Mesothelial cell of epicardium (in vitro differentiated cells): ENCODE measurements around the gene SS18L1. TPM values are rescaled to one million over a fixed set of nuclear protein-coding genes. Genes with fewer than 3 reads are reported as not detected.

ENCODE experiments used
- DNase-seq, 2 experiments: peaks; one replicate each; pipeline ENCODE4 v3.0.0; 2021; ENCODE audit warnings: low spot score in 2 of 2; ENCODE audit not compliant: unreplicated experiment in 2 of 2
- H3K27ac Mint-ChIP-seq: 2 replicates; pipeline ENCODE4 v1.8.0; 2021; ENCODE audit warnings: mixed read lengths
- H3K27me3 Mint-ChIP-seq: 2 replicates; pipeline ENCODE4 v1.8.0; 2021; ENCODE audit warnings: low read depth, mixed read lengths
- H3K36me3 Mint-ChIP-seq: 2 replicates; pipeline ENCODE4 v1.8.0; 2021; ENCODE audit warnings: mixed read lengths
- H3K4me1 Mint-ChIP-seq: 2 replicates; pipeline ENCODE4 v1.8.0; 2021; ENCODE audit warnings: mixed read lengths
- H3K4me3 Mint-ChIP-seq: 2 replicates; pipeline ENCODE4 v1.8.0; 2021; ENCODE audit warnings: mild to moderate bottlenecking, moderate library complexity, mixed read lengths
- H3K9me3 Mint-ChIP-seq: 2 replicates; pipeline ENCODE4 v1.8.0; 2021; ENCODE audit warnings: mixed read lengths
- total RNA-seq: library from RNA; stranded (reverse); gene quantifications from 3 replicates; pipeline ENCODE4 v1.2.1, GENCODE V29; 2021
- TF ChIP-seq, protein P1 (sequence below): fragments of 200-600 bp; sonication (generic); IDR thresholded peaks from one replicate; pipeline ENCODE4 v1.5.0; 2021; ENCODE audit warnings: antibody characterized with exemption; ENCODE audit not compliant: unreplicated experiment

SS18L1 gene
- total RNA-seq, 1 donor from 2014 or later = 27.5 TPM

DNA sequence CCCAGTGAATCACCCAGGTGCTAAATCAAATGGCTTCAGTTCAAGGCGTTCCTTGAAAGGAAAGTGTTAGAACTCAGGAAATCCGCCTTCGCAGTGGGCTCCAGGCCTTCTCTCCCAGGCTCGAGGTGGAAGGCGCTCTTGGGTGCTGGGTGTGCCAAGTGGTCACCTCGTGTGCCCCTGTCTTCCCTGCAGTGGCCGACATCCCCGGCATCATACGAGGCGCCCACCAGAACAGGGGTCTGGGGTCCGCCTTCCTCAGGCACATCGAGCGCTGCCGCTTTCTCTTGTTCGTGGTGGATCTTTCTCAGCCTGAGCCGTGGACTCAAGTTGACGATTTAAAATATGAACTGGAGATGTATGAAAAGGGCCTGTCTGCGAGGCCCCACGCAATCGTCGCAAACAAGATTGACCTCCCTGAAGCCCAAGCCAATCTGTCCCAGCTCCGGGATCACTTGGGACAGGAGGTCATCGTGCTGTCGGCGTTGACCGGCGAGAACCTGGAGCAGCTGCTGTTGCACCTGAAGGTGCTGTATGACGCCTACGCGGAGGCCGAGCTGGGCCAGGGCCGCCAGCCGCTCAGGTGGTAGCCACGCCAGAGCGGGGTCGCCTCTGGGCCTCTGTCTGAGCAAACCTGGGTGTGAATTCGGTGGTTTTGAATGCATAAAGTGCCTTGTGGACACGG, 57.1 kb downstream of the SS18L1 start:
- TF ChIP-seq, protein P1, sequence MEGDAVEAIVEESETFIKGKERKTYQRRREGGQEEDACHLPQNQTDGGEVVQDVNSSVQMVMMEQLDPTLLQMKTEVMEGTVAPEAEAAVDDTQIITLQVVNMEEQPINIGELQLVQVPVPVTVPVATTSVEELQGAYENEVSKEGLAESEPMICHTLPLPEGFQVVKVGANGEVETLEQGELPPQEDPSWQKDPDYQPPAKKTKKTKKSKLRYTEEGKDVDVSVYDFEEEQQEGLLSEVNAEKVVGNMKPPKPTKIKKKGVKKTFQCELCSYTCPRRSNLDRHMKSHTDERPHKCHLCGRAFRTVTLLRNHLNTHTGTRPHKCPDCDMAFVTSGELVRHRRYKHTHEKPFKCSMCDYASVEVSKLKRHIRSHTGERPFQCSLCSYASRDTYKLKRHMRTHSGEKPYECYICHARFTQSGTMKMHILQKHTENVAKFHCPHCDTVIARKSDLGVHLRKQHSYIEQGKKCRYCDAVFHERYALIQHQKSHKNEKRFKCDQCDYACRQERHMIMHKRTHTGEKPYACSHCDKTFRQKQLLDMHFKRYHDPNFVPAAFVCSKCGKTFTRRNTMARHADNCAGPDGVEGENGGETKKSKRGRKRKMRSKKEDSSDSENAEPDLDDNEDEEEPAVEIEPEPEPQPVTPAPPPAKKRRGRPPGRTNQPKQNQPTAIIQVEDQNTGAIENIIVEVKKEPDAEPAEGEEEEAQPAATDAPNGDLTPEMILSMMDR = no peak
- H3K4me3 Mint-ChIP-seq = no peak overlapping the region
- no peak for DNase-seq
- no peak overlapping the region for H3K27ac Mint-ChIP-seq
- no peaks in the 10 kb centered on the region for H3K9me3 Mint-ChIP-seq
- no peaks in the 10 kb centered on the region for H3K4me1 Mint-ChIP-seq
- H3K27me3 Mint-ChIP-seq = no peaks in the 10 kb centered on the region
- peaks cover 28% of the 10 kb centered on the region for H3K36me3 Mint-ChIP-seq

DNA sequence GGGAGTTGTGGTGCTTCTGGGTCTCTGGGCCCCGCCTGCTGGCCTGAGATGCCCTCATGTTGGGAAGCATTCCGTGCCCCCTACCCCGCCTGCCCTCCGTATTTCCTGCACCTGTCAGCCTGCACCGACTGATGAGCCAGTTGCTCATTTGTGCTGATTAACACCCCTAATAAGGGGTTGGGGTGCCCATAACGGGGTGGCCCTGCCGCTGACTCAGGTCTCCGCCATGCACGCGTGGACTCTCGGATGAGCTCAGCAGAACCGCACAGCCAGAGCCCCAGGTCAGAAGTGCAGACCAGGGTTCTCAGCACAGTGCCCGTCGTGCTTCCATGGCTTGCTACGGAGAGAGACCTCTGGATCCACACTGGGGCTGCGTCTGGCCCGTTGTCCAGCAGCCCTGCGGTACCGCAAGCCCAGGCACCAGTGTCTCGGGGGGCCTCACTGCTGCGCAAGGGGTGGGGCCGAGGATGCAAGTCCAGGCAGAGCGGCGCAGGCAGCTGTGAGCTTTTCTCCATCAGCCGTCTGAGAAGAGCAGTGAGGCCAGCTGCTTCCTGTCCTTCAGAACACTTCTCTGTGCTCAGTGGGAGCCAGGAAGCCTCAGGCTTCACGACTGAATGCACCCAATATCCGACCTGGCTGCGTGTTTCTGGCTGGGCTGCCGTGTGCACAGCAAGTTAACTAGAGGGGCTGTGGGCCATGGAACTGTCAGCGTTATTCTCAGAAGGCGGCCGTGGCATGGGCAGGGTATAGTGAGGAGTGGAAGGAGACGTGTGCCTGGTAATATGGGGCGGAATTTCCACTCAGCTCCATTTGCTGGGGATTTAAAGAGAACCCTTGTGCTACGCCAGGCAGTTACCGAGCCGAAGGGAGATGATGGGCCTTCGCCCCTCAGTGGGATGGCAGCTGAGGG, 57.9 kb downstream of the SS18L1 start:
- TF ChIP-seq, protein P1 = no peak
- peak in 1 of 2 experiments; percentile 17 for DNase-seq
- no peak overlapping the region for H3K27ac Mint-ChIP-seq
- no peaks in the 10 kb centered on the region for H3K27me3 Mint-ChIP-seq
- H3K4me1 Mint-ChIP-seq = no peaks in the 10 kb centered on the region
- no peak overlapping the region for H3K4me3 Mint-ChIP-seq
- no peaks in the 10 kb centered on the region for H3K9me3 Mint-ChIP-seq
- peaks cover 27% of the 10 kb centered on the region for H3K36me3 Mint-ChIP-seq

DNA sequence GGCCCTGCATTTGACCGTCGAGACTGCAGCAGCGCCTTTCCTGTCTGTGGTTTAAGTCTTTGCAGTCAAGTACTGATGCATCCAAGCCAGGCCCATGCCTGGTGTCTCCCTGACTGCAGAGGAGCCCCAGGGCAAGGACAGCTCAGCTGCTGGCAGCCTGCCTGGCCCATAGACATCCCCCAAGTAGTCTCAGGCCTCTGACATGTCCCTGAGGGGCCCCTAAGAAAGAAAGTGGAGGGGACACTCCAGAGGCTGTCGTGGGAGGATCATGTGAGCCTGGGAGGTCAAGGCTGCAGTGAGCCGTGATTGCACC, 58.5 kb downstream of the SS18L1 start:
- no peaks in the 10 kb centered on the region for H3K27me3 Mint-ChIP-seq
- TF ChIP-seq, protein P1 = no peak
- H3K36me3 Mint-ChIP-seq = peaks cover 27% of the 10 kb centered on the region
- H3K4me3 Mint-ChIP-seq = no peak overlapping the region
- H3K4me1 Mint-ChIP-seq = no peaks in the 10 kb centered on the region
- no peak overlapping the region for H3K27ac Mint-ChIP-seq
- DNase-seq = peak in 1 of 2 experiments; percentile 0
- no peaks in the 10 kb centered on the region for H3K9me3 Mint-ChIP-seq

DNA sequence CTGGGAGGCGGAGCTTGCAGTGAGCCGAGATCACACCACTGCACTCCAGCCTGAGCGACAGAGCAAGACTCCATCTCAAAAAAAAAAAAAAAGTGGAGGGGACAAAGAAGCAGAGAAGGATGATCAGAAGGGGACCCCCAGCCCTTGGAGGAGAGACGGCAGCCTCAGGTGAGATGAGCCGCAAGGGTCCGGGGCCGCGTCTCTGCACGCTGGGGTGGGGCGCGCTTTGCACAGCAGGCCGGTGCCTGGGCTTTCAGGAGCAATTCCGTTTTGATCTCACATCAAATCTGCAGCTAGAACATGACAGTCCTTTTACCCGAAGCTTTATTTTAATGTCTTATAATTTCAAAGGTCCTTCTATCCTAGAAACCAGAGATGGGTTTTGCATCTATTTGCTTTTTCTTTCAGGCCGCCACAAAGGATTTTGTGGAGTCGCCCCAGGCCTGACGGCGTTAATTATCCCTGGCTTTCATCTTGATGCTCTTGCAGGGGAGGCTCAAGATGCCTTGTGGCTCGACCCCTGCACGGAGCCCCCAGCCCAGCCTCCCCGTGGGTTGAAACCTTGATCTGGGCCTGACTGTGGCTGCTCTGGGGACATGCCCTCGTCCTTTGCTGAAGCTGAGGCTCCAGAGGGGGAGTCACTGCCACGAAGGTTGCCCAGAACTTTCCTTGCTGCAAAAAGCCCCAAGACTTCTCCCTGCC, 59.3 kb downstream of the SS18L1 start:
- DNase-seq = no peak
- Mint-ChIP-seq H3K27ac (no peak overlapping the region), H3K4me1 (no peaks in the 10 kb centered on the region), H3K9me3 (no peaks in the 10 kb centered on the region), H3K4me3 (no peak overlapping the region), H3K27me3 (no peaks in the 10 kb centered on the region), H3K36me3 (peaks cover 27% of the 10 kb centered on the region)
- TF ChIP-seq, protein P1 = no peak

DNA sequence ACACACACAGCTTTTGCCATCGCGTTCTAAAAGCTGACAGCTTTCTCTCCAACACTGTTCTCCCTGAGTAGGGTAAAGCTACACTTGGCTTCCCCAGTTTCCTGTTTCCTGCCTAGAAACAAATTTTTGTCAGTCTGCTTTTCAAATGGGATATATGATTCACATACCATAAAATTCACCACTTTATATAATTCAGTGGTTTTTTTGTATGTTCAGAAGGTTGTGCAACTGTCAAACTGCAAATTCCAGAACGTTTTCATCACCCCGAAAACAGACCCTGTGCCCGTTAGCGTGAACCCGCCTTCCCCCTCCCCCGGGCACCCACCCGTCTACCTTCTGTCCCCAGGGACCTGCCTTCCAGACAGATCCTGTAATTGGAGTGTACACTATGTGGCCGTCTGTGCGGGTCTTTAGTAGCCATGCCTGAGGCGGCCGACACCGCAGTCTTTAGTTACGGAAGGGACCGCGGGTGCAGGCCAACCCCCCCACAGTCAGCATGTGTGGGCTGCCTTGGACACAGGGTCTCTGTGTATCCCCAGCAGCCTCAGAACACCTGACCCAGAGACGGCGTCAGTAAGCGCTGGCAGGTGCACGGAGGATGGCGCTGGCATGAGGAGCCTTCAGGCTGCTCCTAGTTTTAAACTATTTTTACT, 59.9 kb downstream of the SS18L1 start:
- no peak overlapping the region for H3K27ac Mint-ChIP-seq
- H3K9me3 Mint-ChIP-seq = no peaks in the 10 kb centered on the region
- no peak for DNase-seq
- no peaks in the 10 kb centered on the region for H3K4me1 Mint-ChIP-seq
- peaks cover 27% of the 10 kb centered on the region for H3K36me3 Mint-ChIP-seq
- TF ChIP-seq, protein P1 = no peak
- H3K27me3 Mint-ChIP-seq = peaks cover under 1% of the 10 kb centered on the region
- no peak overlapping the region for H3K4me3 Mint-ChIP-seq
